Non-pigmented ciliary epithelial cell (primary cell): ENCODE data around the gene ALPK3.

ENCODE experiments used
- DNase-seq: peaks from one replicate; pipeline ENCODE4 v3.0.0-alpha.2; 2010; ENCODE audit warnings: low read depth

Gene ALPK3

GRCh38 chr15:84799511-84800187 lies 17.5 kb upstream of the ALPK3 start:
- DNase-seq = no peak

GRCh38 chr15:84800365-84800806 lies 16.8 kb upstream of the ALPK3 start:
- no peak for DNase-seq

- DNase-seq = no peak
These were observed 12.9 kb upstream of the ALPK3 start for GRCh38 chr15:84804005-84804900.

- DNase-seq = no peak
These were observed 11.9 kb upstream of the ALPK3 start for GRCh38 chr15:84805221-84805620.

GRCh38 chr15:84807228-84807627 lies 9.9 kb upstream of the ALPK3 start:
- DNase-seq = no peak

GRCh38 chr15:84810073-84810840 lies 6.9 kb upstream of the ALPK3 start:
- no peak for DNase-seq

- no peak for DNase-seq
These were observed 6.0 kb upstream of the ALPK3 start for GRCh38 chr15:84811151-84811550.

GRCh38 chr15:84811828-84812227 lies 5.3 kb upstream of the ALPK3 start:
- DNase-seq = no peak

- no peak for DNase-seq
These were observed 4.3 kb upstream of the ALPK3 start for GRCh38 chr15:84812842-84813241.

- no peak for DNase-seq
These were observed 3.7 kb upstream of the ALPK3 start for GRCh38 chr15:84813435-84813834.

GRCh38 chr15:84813931-84814330 lies 3.2 kb upstream of the ALPK3 start:
- no peak for DNase-seq

- DNase-seq = no peak
These were observed 2.2 kb upstream of the ALPK3 start for GRCh38 chr15:84814916-84815315.

- no peak for DNase-seq
These were observed 418 bp downstream of the ALPK3 start for GRCh38 chr15:84817466-84818081.

- DNase-seq = no peak
These were observed 1.3 kb downstream of the ALPK3 start for GRCh38 chr15:84818261-84819131.

GRCh38 chr15:84819291-84819768 lies 2.2 kb downstream of the ALPK3 start:
- DNase-seq = no peak

- DNase-seq = no peak
These were observed 2.6 kb downstream of the ALPK3 start for GRCh38 chr15:84819791-84820190.

- DNase-seq = no peak
These were observed 4.4 kb downstream of the ALPK3 start for GRCh38 chr15:84821501-84822021.

GRCh38 chr15:84822653-84823281 lies 5.6 kb downstream of the ALPK3 start:
- no peak for DNase-seq

- no peak for DNase-seq
These were observed 6.2 kb downstream of the ALPK3 start for GRCh38 chr15:84823282-84823878.
